GM10266 (cell line): ENCODE data around the gene GIPC2.
"Not testable (repeated sequence)": the region's sequence is repeated elsewhere in the genome, so short reads cannot be mapped to it uniquely, and the experiment has no call there.

ENCODE experiments used
- DNase-seq: peaks from one replicate; pipeline ENCODE4 v3.0.0; 2012; ENCODE audit errors: extremely low spot score
- TF ChIP-seq, protein P1 (sequence below): IDR thresholded peaks from 2 replicates; pipeline ENCODE4 v1.5.1; 2012; ENCODE audit warnings: mild to moderate bottlenecking, low read depth; ENCODE audit not compliant: control insufficient read depth, insufficient read depth; ENCODE audit errors: missing control alignments

GIPC2 gene, protein sequence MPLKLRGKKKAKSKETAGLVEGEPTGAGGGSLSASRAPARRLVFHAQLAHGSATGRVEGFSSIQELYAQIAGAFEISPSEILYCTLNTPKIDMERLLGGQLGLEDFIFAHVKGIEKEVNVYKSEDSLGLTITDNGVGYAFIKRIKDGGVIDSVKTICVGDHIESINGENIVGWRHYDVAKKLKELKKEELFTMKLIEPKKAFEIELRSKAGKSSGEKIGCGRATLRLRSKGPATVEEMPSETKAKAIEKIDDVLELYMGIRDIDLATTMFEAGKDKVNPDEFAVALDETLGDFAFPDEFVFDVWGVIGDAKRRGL

DNA sequence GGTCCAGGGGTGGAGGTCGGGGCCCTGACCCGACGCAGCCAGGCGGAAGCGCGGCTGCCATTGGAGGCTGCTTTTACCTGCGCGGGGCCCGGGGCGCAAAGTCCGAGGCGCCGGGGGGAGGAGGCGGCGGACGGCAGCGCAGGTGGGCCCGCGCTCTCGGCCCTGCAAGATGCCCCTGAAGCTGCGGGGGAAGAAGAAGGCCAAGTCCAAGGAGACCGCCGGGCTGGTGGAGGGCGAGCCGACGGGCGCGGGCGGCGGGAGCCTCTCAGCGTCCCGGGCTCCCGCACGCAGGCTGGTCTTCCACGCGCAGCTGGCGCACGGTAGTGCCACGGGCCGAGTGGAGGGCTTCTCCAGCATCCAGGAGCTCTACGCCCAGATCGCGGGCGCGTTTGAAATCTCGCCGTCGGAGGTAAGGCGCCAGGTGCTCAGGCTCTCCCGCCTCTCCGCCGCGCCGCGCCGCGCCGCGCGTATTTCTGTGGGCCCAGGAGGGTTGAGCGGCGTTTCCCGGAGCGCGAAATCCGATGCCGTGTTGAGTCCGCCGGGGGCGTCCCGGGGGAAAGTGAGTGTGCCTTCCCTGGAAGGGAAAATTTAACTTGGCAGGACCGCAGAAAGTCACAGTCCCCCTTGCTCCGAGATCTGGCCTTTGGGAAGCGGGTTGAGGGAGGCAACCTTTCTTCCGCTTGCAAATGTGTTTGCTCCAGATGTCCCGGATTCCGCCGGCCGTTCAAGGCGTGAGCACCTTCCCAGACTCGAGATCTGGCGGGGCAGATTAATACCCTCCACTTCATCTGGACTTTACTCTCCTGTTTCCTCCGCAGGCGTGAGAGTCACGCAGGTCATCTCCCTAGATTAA lies at the start of gene GIPC2:
TSS of gene GIPC2 (plus strand) at position 41 of the 853 bp plus-strand sequence. CDS start at position 170, 129 bp downstream.
- TF ChIP-seq, protein P1, sequence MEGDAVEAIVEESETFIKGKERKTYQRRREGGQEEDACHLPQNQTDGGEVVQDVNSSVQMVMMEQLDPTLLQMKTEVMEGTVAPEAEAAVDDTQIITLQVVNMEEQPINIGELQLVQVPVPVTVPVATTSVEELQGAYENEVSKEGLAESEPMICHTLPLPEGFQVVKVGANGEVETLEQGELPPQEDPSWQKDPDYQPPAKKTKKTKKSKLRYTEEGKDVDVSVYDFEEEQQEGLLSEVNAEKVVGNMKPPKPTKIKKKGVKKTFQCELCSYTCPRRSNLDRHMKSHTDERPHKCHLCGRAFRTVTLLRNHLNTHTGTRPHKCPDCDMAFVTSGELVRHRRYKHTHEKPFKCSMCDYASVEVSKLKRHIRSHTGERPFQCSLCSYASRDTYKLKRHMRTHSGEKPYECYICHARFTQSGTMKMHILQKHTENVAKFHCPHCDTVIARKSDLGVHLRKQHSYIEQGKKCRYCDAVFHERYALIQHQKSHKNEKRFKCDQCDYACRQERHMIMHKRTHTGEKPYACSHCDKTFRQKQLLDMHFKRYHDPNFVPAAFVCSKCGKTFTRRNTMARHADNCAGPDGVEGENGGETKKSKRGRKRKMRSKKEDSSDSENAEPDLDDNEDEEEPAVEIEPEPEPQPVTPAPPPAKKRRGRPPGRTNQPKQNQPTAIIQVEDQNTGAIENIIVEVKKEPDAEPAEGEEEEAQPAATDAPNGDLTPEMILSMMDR = no peak
- no peak for DNase-seq

DNA sequence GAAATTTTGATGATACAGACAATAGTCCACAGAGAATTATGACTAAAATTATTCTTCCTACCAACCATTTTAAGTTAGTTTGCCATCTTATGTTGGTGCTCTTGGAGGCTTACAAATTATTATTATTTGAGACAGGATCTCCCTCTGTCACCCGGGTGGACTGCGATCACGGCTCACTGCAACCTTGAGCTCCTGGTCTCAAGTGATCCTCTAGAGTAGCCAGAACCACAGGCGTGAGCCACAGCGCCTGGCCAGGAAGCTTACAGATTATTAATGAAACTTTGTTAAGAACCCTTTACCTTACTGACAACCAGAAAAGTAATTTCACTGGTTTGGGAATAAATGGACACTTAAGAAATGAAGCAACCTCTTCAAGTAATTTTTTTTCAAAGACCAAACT lies 49.0 kb upstream of the GIPC2 start:
- TF ChIP-seq, protein P1 = no peak

DNA sequence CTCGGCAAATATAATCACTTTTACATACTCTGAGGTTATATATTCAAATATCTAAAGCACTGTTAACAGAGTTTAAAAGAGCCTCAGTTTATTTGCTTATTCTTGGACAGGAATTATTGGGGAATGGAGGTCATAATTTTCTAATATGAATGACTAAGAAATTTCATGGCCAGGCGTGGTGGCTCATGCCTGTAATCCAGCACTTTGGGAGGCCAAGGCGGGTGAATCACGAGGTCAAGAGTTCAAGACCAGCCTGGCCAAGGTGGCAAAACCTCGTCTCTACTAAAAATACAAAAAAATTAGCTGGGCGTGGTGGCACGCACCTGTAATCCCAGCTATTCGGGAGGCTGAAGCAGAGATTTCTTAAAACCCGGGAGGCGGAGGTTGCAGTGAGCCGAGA lies 45.2 kb upstream of the GIPC2 start:
- DNase-seq = not testable (repeated sequence)

More for the DNA sequence above, 49.0 kb upstream of the GIPC2 start:
- DNase-seq = no peak

DNA sequence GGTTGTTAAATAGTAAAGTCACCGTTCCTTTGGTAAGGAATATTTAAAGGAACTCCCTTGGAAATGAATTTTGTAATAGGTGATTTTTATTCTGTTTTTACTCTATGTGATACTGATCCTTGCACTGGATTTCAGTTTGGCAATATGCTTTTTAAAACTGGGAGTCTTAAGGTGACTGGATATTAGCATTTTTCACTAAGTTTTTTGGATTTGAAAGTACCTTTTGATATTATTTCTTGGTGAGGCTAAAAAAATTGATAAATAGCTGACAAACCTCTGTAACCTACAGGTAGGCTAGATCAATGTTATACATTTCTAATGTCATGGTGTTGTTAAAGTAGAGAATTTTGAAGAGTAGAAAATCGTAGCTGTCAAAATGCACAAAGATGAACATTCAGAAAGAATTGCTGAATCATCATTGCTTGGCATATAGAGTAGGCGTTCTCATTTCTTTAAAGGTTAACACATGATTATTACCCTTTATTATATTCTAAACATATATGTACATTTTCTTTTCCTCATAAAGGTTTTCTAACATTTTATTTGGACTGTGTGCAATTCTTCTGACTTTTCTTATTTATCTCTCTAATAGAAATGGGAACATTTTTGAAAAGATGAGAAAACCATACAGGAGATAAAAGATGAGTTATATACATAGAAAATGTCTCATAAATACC lies 42.6 kb upstream of the GIPC2 start:
- TF ChIP-seq, protein P1 = no peak
- no peak for DNase-seq

DNA sequence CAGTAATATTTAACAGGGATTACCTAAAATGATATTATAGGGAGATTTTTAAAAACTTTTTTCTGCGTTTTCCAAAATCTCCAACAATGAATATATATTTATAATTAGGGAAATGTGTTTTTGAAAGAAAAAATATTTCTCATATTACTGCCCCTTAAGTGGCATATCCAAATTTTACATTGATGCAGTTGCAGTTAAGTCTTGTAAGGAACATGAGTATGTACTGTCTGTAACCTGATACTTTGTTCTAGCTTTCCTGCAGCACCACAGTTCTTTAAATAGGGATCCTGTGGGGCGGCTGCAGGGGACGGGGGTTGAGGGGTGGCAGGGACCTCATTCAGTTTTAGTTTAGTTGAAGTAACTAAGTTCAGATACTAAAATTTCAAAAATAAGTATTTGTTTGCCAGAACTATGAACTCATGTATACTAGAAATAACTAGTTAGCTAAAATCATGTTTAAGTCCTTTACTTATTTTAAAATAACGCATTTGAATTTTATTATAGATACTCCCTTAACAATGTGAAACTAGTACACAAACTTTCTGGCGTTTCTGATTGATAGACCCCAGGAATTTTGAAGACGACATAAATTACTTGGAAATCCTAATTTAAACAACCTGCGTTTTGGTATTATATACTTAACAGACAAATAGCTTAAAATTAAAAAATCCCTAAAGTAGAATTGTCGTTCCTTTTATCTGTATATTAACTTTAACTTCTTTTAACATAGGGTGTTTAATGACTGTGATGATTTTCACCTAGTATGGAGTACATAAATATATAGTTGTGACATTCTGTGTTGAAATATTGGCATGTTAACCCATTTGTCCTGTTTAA lies 41.7 kb upstream of the GIPC2 start:
- DNase-seq = peak; percentile 42
- TF ChIP-seq, protein P1 = no peak

DNA sequence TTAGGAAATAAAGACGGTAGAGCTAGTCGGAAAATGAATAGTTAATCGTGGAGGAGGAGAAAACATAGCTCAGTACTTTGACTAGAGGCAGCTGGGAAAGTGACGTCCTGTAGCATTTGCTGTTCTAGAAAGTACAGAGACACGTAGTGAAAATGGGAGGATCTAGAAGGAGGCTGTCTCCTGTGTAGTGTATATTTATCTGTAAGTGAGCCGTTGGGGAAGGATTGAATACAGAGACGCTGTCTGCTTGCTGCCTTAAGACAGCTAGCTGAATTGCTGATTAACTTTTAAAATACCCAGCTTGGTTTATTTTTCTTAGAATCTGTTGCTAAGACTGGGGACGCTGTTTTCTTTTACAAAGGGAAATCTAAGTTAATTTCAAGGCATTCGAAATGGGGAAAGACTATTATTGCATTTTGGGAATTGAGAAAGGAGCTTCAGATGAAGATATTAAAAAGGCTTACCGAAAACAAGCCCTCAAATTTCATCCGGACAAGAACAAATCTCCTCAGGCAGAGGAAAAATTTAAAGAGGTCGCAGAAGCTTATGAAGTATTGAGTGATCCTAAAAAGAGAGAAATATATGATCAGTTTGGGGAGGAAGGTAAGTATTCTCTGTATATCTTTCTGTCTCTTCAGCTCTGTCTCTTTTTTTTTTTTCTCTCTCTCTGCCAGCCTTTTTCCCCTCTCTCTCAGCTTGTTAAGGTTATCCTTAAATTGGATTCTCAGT lies 40.9 kb upstream of the GIPC2 start, which contains the start of gene DNAJB4:
TSS of gene DNAJB4 (plus strand) at position 221 of the 729 bp plus-strand sequence. CDS start at position 393, 172 bp downstream.
- TF ChIP-seq, protein P1 = no peak
- DNase-seq = peak; percentile 78
